A673 (cell line): ENCODE measurements around the gene DZANK1. TPM values are rescaled to one million over a fixed set of nuclear protein-coding genes. Genes with fewer than 3 reads are reported as not detected.

Source experiments
- BruUV-seq: library from RNA; stranded (reverse); fragments of 400-500 nt; replicated peaks from 2 replicates; lab custom pipeline; 2021; lab: Mats Ljungman, UMichigan
- CTCF ChIA-PET: fragments of 300-600 bp; sonication (Branson Sonifier 250); formaldehyde crosslinking; loops from one replicate; lab custom pipeline; 2022; ENCODE audit warnings: antibody characterized with exemption; lab: Charles Lee
- POLR2A ChIA-PET: fragments of 300-600 bp; sonication (Branson Sonifier 250); formaldehyde crosslinking; loops from one replicate; lab custom pipeline; 2022; ENCODE audit warnings: antibody characterized with exemption; ENCODE audit not compliant: low non-redundant PET; lab: Charles Lee
- DNase-seq: peaks from one replicate; pipeline ENCODE4 v3.0.0-alpha.2; 2015; ENCODE audit warnings: low spot score
- H3K27ac ChIP-seq: fragments of 200-600 bp; sonication (generic); 2 replicates; pipeline ENCODE4 v1.5.1; 2016; ENCODE audit warnings: mixed run types, low read depth, mild to moderate bottlenecking, mixed read lengths, antibody characterized with exemption, low read length; ENCODE audit not compliant: poor library complexity, severe bottlenecking
- H3K27me3 ChIP-seq: fragments of 200-600 bp; sonication (generic); replicated peaks from 2 replicates; pipeline ENCODE4 v1.6.1; 2017; ENCODE audit warnings: mixed run types, low read depth, mild to moderate bottlenecking, mixed read lengths, antibody characterized with exemption, low read length; ENCODE audit not compliant: insufficient read depth, poor library complexity
- H3K36me3 ChIP-seq: fragments of 200-600 bp; sonication (generic); 2 replicates; pipeline ENCODE4 v1.6.1; 2016; ENCODE audit warnings: mixed run types, mild to moderate bottlenecking, mixed read lengths, antibody characterized with exemption, low read length; ENCODE audit not compliant: insufficient read depth, poor library complexity, severe bottlenecking
- H3K4me1 ChIP-seq: fragments of 200-600 bp; sonication (generic); 2 replicates; pipeline ENCODE4 v1.6.1; 2017; ENCODE audit warnings: mixed run types, mild to moderate bottlenecking, mixed read lengths, antibody characterized with exemption, low read length; ENCODE audit not compliant: insufficient read depth, poor library complexity, severe bottlenecking
- H3K4me3 ChIP-seq: fragments of 200-600 bp; sonication (generic); 2 replicates; pipeline ENCODE4 v1.5.1; 2016; ENCODE audit warnings: low read depth, mixed run types, mild to moderate bottlenecking, mixed read lengths, low read length; ENCODE audit not compliant: poor library complexity, severe bottlenecking
- H3K9me3 ChIP-seq: fragments of 200-600 bp; sonication (generic); 2 replicates; pipeline ENCODE4 v1.6.1; 2016; ENCODE audit warnings: mixed run types, low read depth, mild to moderate bottlenecking, mixed read lengths, antibody characterized with exemption, low read length; ENCODE audit not compliant: poor library complexity, severe bottlenecking
- CTCF ChIP-seq: fragments of 300-800, 200-600 bp; sonication (generic); conservative IDR thresholded peaks from 2 replicates; pipeline ENCODE4 v1.5.1; 2017; ENCODE audit warnings: low read depth, mild to moderate bottlenecking, antibody characterized with exemption, low read length, moderate library complexity, mixed read lengths
- EZH2 ChIP-seq: fragments of 200-600 bp; sonication (generic); IDR thresholded peaks from 2 replicates; pipeline ENCODE4 v1.6.1; 2017; ENCODE audit warnings: borderline replicate concordance, low read depth, mild to moderate bottlenecking, mixed read lengths, antibody characterized with exemption, low read length; ENCODE audit not compliant: poor library complexity, severe bottlenecking
- intact Hi-C: fragments of 100-400 bp; cut with micrococcal nuclease; formaldehyde crosslinking; loops from one replicate; pipeline ENCODE4 v1.10.0; 2022; ENCODE audit not compliant: unreplicated experiment
- total RNA-seq: library from RNA; stranded (reverse); gene quantifications from 2 replicates; pipeline ENCODE4 v1.2.3, GENCODE V29; 2021

The DZANK1 gene
- total RNA-seq, 1 experiment from 2014 or later, result 3.9 TPM

- H3K4me1 ChIP-seq, result no peaks in the 10 kb centered on the region
- H3K9me3 ChIP-seq, result no peaks in the 10 kb centered on the region
- no TSS peak for BruUV-seq
- H3K36me3 ChIP-seq, result no peaks in the 10 kb centered on the region
- ChIA-PET POLR2A (no interaction called here), CTCF (no interaction called here)
- H3K4me3 ChIP-seq, result no peak overlapping the region
- no peak for TF ChIP-seq CTCF
- no peak for TF ChIP-seq EZH2
- no peak overlapping the region for H3K27ac ChIP-seq
- intact Hi-C loops, result no loop called here
- DNase-seq, result no peak
- no peaks in the 10 kb centered on the region for H3K27me3 ChIP-seq
Observed at GRCh38 chr20:18427214-18427613, 39.6 kb downstream of the DZANK1 start.

GRCh38 chr20:18421608-18422007 is 45.2 kb downstream of the DZANK1 start:
- no peak overlapping the region for H3K4me3 ChIP-seq
- BruUV-seq, result no TSS peak
- H3K9me3 ChIP-seq, result no peaks in the 10 kb centered on the region
- DNase-seq, result no peak
- no peaks in the 10 kb centered on the region for H3K27me3 ChIP-seq
- H3K27ac ChIP-seq, result no peak overlapping the region
- H3K4me1 ChIP-seq, result no peaks in the 10 kb centered on the region
- POLR2A ChIA-PET, result no interaction called here
- CTCF ChIA-PET, result no interaction called here
- TF ChIP-seq CTCF (no peak), EZH2 (no peak)
- intact Hi-C loops, result no loop called here
- H3K36me3 ChIP-seq, result no peaks in the 10 kb centered on the region

- POLR2A ChIA-PET, result no interaction called here
- Histone ChIP-seq H3K27me3 (no peaks in the 10 kb centered on the region), H3K36me3 (no peaks in the 10 kb centered on the region), H3K4me1 (no peaks in the 10 kb centered on the region), H3K27ac (no peak overlapping the region), H3K9me3 (no peaks in the 10 kb centered on the region), H3K4me3 (no peak overlapping the region)
- intact Hi-C loops, result loop anchor here (10.0 kb wide), 1 partner anchor 218 kb away; no protein-coding TSS in a partner anchor
- CTCF ChIA-PET, result no interaction called here
- no TSS peak for BruUV-seq
- TF ChIP-seq CTCF (no peak), EZH2 (no peak)
- DNase-seq, result no peak
Observed at GRCh38 chr20:18416486-18416885, 50.3 kb downstream of the DZANK1 start.
